NCI-H1694 (cell line): ENCODE measurements around the gene MN1.

Experiments
- DNase-seq: peaks from one replicate; lab custom pipeline; 2025; lab: John Stamatoyannopoulos, UW

MN1 gene

DNA sequence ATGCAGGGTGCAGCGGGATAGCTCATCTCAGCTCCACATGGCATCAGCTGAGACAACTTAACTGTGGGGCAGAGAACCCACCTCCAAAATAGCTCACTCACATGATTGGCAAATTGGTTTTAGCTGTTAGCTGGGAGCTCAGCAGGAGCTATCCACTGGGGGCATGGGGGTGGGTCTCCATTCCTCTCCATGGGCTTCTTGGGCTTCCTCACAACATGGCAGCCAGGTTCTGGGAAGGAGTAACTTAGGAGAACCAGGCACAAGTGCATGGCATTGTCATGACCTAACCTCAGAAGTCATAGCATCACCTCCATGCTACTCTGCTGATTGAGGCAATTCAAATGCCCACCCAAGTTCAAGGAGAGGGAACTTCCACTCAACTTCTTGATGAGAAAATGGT lies 85.5 kb downstream of the MN1 start:
- no peak for DNase-seq

DNA sequence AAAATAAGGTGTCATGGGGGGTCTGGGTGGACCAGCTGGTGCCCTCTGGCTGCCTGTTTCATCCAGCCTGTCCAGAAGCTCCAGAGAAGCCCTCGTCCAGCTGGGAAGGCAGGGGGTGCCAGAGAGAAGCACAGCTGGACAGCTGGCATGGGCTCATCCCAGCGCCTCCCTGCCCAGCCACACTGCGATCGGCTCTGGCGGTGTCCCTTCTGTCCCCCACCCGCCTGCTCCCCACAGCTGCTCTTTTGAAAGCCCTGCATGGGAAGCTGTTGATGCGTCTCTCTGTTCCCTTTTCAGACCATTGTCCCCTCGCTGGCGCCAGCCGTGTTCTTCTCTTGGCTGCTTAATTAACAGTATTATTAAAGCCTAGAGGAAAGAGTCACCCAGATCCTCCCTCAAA lies 86.5 kb downstream of the MN1 start:
- no peak for DNase-seq

DNA sequence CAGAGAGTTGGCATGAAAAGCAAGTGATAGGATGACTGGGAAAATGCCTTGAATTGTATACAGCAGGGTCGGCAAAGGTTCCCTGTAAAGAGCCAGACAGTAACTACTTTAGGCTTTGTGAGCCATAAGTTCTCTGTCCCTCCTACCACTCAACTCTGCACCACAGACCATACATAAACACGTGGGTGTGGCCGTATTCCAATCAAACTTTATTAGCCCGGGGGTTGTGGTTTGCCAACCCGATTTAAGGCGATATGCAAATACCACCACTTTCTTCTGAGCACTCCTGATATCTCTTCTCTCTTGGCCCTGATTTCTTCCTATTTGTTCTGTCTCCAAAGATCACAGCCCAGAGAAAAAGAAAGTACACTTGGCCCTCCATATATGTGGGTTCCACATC lies 87.5 kb downstream of the MN1 start:
- no peak for DNase-seq

DNA sequence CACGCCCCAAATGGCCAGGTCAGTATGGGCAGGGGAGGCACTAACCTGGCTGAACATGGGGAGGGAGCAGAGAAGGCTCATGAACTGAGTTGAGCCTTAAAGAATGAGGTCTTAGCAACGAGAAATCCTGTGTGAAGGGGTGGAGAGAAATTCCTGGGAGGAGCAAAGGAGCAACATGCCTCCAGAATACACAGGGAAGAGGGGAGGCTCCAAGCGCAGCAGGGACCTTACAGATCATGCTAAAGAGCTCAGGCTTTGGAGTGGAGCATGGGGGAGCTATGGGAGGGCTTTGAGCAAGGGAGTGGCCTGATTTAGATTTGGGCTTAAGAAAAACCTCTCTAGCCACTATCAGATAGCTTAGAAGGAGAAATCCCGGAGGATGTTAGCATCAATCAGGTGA lies 88.1 kb downstream of the MN1 start:
- DNase-seq: no peak

DNA sequence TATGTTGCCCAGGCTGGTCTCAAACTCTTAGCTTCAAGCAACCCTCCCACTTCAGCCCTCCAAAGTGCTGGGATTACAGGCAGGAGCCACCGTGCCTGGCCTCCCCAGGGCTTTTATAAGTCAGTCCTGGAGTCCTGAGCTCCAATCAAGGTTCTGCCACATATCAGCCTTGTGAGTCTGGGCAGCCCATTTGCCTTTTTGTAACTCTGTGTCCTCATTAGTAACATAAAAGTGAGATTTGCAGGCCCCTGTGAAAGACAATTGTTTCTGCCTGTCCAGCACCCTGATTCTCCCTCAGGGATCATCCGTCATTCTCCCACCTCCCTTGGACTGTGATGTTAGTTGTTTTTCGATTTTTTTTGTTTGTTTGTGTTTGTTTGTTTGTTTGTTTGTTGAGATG lies 89.8 kb downstream of the MN1 start:
- no peak for DNase-seq

DNA sequence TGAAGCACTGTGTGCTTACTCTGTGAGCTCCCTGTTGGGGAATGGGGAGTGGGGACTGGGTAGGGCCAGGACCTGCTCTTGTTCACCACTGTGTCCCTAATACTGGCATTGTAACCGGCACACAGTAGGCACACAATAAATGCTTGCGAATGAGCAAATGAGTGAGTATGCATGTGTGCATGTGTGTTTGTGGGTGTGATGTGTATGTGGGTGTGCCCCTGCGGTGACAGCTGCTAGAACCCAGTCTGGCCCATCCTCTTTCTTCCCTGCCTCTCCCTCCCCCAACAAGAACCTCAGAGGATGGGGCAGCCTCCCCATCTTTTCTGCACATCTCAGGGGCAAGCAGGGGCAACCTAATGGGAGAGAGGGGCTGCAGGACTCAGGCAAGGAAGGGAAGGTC lies 90.5 kb downstream of the MN1 start:
- no peak for DNase-seq

DNA sequence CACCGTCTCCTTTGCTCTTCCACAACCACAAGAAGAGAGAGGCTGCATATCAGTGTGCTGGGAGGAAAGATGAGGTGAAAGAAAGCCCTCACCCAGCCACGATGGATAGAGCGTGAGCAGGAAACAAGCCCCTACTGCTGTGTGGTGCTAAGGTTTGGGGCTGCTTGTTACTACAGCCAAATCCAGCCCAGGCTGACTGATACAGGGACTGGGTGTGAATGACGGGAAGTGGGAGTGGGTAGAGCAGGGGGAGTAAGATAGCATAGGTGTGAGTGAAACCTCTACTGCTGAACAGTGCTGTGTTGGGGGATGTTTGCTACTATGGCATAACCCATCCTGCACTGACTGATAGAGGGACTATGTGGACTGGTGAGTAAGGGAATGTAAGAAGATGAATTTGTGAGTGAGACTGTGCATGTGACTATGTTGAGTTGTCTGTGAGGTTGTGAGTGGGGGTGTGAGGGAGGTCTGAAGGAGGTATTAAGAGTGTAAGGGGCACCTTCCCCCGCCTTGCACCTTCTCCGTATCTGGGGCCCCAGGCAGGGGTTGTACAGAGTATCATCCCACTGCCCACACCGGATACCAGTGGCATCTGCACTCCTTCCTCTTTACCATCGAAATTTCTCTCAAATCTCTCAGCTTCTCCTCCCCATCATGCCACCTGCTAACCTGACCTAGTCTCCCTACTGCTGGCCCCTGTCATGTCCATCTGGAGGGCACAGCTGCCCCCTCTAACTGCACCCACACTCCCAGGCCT lies 91.5 kb downstream of the MN1 start:
- DNase-seq: no peak

DNA sequence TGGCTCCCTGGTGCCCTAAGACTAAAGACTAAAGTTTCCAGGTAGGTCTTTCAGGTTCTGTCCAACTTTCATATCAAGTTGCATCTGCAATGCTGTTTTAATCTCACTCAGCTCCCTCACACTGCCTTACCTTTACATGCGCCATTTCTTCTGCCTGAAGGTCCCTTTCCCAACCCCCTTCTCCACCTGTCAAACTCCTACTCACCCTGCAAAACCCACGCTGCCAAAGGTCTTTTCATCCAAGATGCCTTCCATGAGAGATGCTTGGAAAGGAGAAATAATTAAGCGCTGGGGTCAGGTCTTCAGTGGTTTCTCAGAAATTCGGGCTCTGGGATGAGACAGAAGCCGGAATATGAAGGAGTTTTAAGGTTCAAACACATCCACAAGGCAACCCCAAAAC lies 95.1 kb downstream of the MN1 start:
- no peak for DNase-seq

DNA sequence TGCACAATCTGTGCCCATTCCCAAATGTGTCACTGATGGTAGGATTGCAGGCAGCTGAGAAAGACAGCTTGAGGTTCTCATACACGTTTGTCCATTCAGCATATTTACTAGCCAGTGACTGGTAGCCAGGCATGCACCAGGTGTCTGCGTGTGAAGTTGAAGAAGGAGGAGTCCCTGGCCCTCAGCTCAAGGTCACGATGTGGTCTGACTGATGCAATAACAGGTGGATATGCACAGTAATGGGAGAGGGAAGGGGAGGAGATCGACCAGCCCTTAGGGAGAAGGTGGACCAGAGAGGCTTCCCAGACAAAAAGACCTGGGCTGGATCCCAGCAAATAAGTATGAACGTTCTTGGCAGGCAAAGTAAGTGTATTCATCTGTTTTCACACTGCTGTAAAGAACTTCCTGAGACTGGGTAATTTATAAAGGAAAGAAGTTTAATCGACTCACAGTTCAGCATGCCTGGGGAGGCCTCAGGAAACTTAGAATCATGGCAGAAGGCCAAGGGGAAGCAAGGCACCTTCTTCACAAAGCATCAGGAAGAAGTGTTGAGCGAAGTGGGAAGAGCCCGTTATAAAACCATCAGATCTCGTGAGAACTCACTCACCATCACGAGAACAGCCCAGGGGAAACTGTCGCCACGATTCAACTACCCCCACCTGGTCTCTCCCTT lies 96.0 kb downstream of the MN1 start:
- DNase-seq: no peak

DNA sequence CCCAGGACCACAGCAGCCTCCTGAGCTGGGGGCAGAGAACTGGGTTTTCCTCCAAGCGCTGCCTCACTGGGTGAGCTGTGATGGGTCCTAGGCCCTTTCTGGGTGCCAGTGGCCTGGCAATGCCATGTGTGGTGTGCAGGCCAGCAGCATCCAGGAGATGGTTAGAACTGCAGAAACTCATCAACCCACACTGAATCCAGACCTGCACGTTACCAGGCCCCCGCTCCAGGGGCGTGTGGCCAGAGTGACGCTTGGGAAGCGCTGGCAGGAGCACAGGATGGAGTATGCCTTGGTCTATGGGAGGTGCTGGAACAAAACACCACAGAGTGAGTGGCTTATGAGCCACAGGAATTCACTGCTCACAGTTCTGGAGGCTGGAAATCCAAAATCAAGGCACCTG lies 97.0 kb downstream of the MN1 start:
- DNase-seq: no peak

DNA sequence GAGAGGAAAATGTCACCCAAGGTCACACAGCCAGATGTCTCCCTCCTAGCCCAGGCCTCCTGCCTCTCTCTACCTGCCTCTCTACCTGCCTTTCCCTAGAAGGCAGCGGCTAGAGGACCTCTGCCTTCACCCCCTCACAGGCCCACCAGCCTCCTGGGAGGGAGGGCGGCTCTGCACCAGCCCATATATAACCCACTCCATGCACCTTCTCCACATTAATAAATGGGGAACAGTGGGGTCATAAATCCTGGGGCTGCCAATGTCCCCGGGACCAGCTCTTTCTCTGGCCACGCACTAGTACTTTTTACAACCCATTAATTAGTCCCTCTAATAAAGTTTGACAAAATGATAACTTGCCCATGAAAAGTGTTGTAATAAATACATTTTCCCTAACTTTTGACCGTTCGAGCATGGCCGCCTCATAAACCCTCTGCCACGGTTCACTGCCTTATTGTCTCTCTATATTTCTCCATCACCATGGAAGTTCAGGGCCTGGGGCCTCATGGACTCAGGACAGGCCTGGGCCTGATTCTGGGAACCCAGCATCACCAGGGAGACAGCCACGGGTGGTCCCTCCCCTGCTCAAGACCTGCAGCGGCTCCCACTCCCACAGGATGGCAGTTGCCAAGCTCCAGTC lies 102.1 kb downstream of the MN1 start:
- DNase-seq: no peak

DNA sequence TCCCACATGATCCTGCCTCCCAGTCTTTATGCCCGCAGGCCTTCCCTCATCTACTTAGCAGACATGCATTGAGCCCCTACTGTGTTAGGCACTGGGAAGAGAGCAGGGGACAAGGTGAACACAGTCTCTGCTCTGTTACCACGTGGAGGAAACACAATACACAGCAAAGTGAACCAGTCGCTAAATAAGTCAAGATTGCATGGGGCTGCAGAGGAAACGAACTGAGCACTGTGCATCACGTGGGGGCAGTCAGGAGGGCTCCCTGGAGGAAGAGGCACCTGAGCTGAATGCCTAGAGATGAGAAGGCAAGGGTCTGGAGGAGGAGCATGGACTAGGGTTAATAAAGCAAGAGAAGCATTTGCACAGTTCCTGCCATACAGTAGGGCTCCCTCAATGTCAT lies 102.7 kb downstream of the MN1 start:
- no peak for DNase-seq
